ENCODE data around the gene PCDHGB6.

GRCh38 chr5:141399555-141400258, 8.1 kb upstream of the PCDHGB6 start:
- TF ChIP-seq CTCF (IDR thresholded peaks at IDR 0.05), result no peak
- TF ChIP-seq POLR2A (IDR thresholded peaks at IDR 0.05), result no peak
